ENCODE results near the gene PAQR4.
A peak's percentile ranks its signal among the peaks of the same experiment; 100 is the strongest.
"Not testable (repeated sequence)": the region's sequence is repeated elsewhere in the genome, so short reads cannot be mapped to it uniquely, and the experiment has no call there.

The PAQR4 gene

DNA sequence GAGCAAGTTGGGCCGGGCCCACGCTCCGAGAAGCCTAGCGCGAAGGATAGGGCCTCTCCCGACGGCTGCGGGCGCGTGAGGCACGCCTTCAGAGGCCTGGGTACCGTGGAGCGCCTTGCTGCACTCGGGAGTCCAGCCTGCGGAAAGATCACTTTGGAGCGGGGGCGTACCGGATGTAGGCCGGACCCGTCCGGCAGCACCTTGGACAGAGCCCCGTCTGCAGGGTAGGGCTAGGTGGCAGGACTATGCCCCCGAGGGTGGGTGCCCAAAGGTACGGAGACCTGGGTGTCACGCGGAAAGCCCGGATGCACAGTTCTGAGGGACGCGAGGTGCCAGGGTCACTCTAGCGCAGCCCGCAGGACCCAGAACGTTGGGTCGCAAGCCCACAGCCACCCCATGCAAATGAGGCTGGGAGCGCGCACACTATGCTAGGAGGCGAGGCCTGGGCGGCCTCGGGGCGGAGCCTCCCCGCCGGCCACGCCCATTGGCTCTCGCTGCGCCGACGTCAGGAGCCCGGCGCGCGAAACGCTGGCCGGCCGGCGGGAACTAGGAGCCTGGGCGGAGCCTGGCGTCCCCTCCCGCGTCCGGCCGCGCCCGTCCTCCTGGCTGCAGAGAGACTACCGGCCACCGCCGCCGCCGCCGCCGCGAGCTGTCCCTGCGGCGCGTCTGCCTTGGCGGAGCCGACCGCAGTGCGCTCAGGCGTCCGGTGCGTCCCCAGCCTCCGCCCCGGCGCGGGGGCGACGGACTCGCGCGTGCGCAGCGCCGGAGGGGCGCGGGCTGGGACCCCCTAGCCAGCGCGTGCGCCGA is at the start of gene PAQR4:
PAQR4 (plus strand) TSS at position 611 of the 807 bp plus-strand sequence. CDS start 327 bp downstream, outside the sequence.
- DNase-seq: peak in 52 of 56 donors; percentile 25 to 91 (median 76)

DNA sequence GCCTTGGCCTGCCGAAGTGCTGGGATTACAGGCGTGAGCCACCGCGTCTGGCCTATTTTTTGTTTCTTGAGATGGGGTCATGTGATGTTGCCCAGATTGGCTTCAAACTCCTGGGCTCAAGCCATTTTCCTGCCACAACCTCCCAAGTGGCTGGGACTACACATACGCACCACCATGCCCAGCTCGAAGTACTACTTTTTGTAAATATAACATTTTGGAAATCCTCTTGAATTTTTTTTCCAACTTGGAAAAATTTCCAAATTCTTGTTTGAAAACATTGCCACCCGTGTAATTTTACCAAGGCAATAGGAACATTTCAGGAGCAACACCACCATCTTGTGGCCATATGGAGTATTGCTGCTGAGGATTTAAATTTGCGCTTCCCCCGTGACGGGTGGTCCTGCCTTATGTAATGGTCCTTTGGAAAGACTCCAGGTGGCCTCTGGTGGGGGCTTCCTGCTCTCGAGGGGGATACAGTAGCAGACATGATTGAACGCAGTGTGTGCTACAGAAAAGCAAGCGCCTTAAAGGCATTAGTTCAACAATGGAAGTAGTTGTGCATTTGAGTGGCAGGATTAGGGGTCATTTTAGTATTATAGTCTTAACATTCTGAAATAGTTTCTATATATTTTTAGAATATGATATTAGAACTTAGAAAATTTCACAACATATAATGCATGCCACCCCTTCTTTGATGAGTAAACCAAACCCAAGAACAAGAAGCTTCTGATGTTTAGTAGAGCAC is 49.5 kb upstream of the PAQR4 start:
- peak in 41 of 56 donors; percentile 11 to 80 (median 38) for DNase-seq

DNA sequence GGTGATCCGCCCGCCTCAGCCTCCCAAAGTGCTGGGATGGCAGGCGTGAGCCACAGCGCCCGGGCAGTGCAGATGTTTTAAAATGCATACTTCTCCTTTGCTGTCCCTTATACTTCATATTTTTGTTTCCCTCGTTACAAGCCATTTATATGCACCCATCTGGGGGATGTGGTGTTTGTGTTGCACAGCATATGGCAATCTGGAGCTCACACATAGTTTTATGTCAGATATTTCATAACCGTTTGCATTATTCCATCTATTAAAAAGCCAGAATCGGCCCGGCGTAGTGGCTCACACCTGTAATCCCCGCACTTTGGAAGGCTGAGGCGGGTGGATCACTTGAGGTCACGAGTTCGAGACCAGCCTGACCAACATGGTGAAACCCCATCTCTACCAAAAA is 45.7 kb upstream of the PAQR4 start:
- no peak for DNase-seq

- peak in 1 of 56 donors; percentile 14 for DNase-seq
These were observed 44.0 kb upstream of the PAQR4 start for GRCh38 chr16:2924901-2925755.

GRCh38 chr16:2925951-2926649 is 43.0 kb upstream of the PAQR4 start:
- DNase-seq: no peak

- DNase-seq: no peak
These were observed 42.5 kb upstream of the PAQR4 start for GRCh38 chr16:2926650-2926999.

- peak in 53 of 56 donors; percentile 21 to 91 (median 65) for DNase-seq
These were observed 42.0 kb upstream of the PAQR4 start for GRCh38 chr16:2927010-2927646.

- DNase-seq: not testable (repeated sequence)
These were observed 41.0 kb upstream of the PAQR4 start for GRCh38 chr16:2928151-2928550.

DNA sequence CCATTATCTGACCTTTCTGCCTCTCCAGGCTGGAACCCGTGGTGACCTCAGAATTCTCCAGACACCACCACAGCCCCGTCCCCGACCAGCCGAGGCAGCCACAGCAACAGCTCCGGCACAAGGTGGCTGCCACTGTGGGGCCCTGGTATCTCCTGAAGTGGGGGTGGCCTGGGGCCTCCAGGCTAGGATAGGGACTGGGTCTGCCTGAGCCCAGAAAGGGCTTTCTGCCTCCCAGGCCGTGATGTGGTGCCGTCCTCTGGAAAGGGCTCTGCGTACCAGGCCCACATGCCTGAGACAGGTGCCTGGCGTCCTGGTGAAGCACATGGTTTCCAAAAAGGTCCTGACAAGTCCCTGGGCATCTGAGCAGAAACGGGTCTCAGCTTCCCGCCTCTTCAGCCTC is 40.4 kb upstream of the PAQR4 start:
- no peak for DNase-seq

DNA sequence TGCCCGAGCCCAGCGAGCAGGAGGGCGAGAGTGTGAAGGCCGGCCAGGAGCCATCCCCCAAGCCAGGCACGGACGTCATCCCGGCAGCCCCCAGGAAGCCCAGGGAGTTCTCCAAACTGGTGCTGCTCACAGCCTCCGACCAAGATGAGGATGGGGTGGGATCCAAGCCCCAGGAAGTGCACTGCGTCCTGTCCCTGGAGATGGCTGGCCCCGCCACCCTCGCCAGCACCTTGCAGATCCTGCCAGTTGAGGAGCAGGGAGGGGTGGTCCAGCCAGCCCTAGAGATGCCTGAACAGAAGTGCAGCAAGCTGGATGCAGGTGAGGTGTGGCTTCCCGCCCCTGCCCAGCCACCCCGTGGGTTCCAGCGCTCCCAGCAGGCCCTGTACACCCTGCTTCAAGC is 39.5 kb upstream of the PAQR4 start:
- no peak for DNase-seq

DNA sequence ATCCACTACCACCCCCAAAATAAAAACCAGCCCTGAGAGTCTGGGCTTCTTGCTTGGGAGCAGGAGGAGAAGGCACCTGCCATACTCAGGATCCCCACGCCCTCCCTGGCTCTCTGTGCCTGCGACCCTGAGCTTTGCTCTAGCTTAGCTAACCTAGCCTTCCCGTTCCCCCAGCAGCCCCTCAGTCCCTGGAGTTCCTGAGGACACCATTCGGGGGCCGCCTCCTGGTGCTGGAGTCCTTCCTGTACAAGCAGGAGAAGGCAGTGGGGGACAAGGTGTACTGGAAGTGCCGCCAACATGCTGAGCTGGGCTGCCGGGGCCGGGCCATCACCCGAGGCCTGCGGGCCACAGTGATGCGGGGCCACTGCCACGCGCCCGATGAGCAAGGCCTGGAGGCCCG is 38.9 kb upstream of the PAQR4 start:
- no peak for DNase-seq

DNA sequence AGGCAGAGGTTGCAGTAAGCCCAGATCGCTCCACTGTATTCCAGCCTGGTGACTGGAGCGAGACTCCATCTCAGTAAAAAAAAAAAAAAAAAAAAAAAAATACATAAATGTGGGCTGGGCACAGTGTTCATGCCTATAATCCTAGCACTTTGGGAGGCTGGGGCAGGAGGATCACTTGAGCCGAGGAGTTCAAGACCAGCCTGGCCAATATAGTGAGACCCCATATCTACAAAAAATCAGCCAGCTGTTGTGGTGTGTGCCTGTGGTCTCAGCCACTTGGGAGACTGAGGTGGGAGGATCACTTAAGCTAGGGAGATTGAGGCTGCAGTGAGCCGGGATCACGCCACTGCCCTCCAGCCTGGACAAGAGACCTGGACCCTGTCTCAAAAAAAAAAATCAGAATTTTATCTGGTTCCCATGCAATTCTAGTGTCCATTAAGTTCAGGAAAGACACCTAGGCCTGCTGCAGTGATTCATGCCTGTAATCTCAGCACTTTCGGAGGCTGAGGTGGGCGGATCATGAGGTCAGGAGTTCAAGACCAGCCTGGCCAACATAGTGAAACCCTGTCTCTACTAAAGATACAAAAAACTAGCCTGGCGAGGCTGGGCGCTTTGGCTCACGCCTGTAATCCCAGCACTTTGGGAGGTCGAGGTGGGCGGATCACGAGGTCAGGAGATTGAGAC is 37.8 kb upstream of the PAQR4 start:
- DNase-seq: not testable (repeated sequence)

DNA sequence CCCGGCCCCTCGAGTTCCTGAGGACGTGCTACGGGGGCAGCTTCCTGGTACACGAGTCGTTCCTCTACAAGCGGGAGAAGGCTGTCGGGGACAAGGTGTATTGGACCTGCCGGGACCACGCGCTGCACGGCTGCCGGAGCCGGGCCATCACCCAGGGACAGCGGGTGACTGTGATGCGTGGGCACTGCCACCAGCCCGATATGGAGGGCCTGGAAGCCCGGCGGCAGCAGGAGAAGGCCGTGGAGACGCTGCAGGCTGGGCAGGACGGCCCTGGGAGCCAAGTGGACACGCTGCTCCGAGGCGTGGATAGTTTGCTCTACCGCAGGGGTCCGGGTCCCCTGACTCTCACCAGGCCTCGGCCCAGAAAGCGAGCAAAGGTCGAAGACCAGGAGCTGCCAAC is 36.0 kb upstream of the PAQR4 start:
- DNase-seq: no peak

GRCh38 chr16:2933701-2934100 is 35.4 kb upstream of the PAQR4 start:
- DNase-seq: no peak

GRCh38 chr16:2934450-2934849 is 34.7 kb upstream of the PAQR4 start:
- no peak for DNase-seq

DNA sequence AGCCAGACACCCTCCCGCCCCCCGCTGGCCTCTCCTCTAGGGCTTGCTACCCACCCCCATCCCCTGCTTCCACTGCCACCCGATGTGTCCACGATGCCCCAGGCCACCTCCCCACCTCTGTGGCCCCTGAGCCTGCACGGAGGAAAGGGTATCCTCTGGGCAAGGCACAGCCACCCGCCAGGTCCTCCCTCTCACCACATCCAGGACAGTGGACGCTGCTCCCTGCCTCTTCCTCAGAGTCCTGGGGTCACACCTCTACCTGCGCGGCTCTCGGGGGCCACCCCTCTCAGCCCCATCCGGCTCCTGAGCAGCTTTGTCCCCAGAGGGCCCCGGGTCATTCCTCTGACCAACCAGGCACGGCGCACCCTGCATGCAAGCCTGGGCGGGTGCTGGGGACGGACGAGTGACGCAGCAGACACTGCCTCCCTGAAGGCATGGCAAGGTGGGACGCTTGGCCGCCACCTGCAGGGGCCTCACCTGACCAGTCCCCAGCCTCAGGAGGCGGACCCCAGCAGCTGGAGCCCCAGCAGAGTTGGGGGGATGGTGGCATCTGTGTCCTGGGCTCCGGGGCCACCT is 32.6 kb upstream of the PAQR4 start:
- DNase-seq: no peak

- DNase-seq: no peak
These were observed 32.0 kb upstream of the PAQR4 start for GRCh38 chr16:2937170-2937569.

DNA sequence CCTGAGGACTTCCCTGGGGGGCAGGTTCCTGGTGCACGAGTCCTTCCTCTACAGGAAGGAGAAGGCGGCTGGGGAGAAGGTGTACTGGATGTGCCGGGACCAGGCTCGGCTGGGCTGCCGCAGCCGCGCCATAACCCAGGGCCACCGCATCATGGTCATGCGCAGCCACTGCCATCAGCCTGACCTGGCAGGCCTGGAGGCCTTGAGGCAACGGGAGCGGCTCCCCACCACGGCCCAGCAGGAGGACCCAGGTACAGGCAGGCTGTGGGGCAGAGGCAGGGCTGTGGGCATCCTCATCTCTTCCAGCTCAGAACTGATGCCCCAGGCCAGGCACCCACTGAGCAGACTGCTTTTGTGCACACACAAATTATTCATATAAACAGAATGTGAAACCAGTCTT is 30.9 kb upstream of the PAQR4 start:
- DNase-seq: no peak

GRCh38 chr16:2939968-2940367 is 29.2 kb upstream of the PAQR4 start:
- no peak for DNase-seq

DNA sequence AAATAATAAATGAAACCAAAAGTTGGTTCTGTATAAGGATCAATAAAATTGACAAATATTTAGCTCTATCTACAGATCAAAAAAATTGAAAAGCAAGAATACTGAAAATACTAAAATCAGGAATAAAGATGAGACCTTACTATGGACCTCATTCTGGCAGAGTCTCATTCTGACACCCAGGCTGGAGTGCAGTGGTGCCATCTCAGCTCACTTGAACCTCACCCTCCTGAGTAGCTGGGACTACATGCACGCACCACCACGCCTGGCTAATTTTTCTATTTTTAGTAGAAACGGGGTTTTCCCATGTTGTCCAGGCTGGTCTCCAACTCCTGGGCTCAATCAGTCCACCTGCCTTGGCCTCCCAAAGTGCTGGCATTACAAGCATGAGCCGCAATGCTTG is 27.1 kb upstream of the PAQR4 start:
- DNase-seq: no peak

Measured in nucleus accumbens (tissue), 56 donors.